ENCODE results near the gene MCMBP. TPM values are rescaled to one million over a fixed set of nuclear protein-coding genes. Genes with fewer than 3 reads are reported as not detected.
"Not testable (repeated sequence)": the region's sequence is repeated elsewhere in the genome, so short reads cannot be mapped to it uniquely, and the experiment has no call there.

The MCMBP gene
- 41.5 TPM for total RNA-seq

GRCh38 chr10:119872610-119872859 lies at the start of gene MCMBP:
TSS of gene MCMBP (minus strand) at chr10:119872843. CDS start at chr10:119872584, 259 bp downstream.
- DNase-seq: no peak

- DNase-seq: no peak
These were observed 47.2 kb upstream of the MCMBP start for GRCh38 chr10:119919826-119920225.

GRCh38 chr10:119919271-119919670 lies 46.6 kb upstream of the MCMBP start:
- DNase-seq: no peak

GRCh38 chr10:119917777-119918176 lies 45.1 kb upstream of the MCMBP start:
- DNase-seq: no peak

GRCh38 chr10:119910689-119911088 lies 38.0 kb upstream of the MCMBP start:
- no peak for DNase-seq

GRCh38 chr10:119908166-119908565 lies 35.5 kb upstream of the MCMBP start:
- no peak for DNase-seq

GRCh38 chr10:119907695-119908094 lies 35.1 kb upstream of the MCMBP start:
- not testable (repeated sequence) for DNase-seq

- DNase-seq: no peak
These were observed 31.5 kb upstream of the MCMBP start for GRCh38 chr10:119903946-119904666.

GRCh38 chr10:119898577-119898976 lies 25.9 kb upstream of the MCMBP start:
- no peak for DNase-seq

- DNase-seq: peak; percentile 30
These were observed 24.5 kb upstream of the MCMBP start for GRCh38 chr10:119896937-119897770.

- DNase-seq: no peak
These were observed 23.5 kb upstream of the MCMBP start for GRCh38 chr10:119896061-119896655.

- DNase-seq: no peak
These were observed 21.3 kb upstream of the MCMBP start for GRCh38 chr10:119893845-119894427.

- no peak for DNase-seq
These were observed 20.4 kb upstream of the MCMBP start for GRCh38 chr10:119893074-119893473.

GRCh38 chr10:119892188-119893065 lies 19.8 kb upstream of the MCMBP start, which contains the start of gene SEC23IP:
TSS of gene SEC23IP (plus strand) at chr10:119892730. CDS start at chr10:119892783, 53 bp downstream.
- DNase-seq: peak; percentile 98

GRCh38 chr10:119891849-119892187 lies 19.2 kb upstream of the MCMBP start:
- DNase-seq: not testable (repeated sequence)

- not testable (repeated sequence) for DNase-seq
These were observed 17.7 kb upstream of the MCMBP start for GRCh38 chr10:119890307-119890706.

- DNase-seq: not testable (repeated sequence)
These were observed 16.6 kb upstream of the MCMBP start for GRCh38 chr10:119889201-119889600.

GRCh38 chr10:119888715-119889114 lies 16.1 kb upstream of the MCMBP start:
- not testable (repeated sequence) for DNase-seq

GRCh38 chr10:119886070-119886469 lies 13.4 kb upstream of the MCMBP start:
- not testable (repeated sequence) for DNase-seq

GRCh38 chr10:119883901-119884611 lies 11.4 kb upstream of the MCMBP start:
- not testable (repeated sequence) for DNase-seq

- no peak for DNase-seq
These were observed 5.9 kb upstream of the MCMBP start for GRCh38 chr10:119878524-119878923.

Measured in tongue (tissue), 2 donors.